NCI-H146 (cell line): Measurements from ENCODE around the gene MYRF.

Source experiments
- DNase-seq: peaks from one replicate; lab custom pipeline; 2025; lab: John Stamatoyannopoulos, UW

MYRF gene

GRCh38 chr11:61776561-61777075 is 24.2 kb downstream of the MYRF start:
- DNase-seq, result peak; percentile 33

GRCh38 chr11:61777234-61778090 is 25.0 kb downstream of the MYRF start:
- no peak for DNase-seq

- DNase-seq, result no peak
Measured at GRCh38 chr11:61778357-61778886, 26.0 kb downstream of the MYRF start.

GRCh38 chr11:61778920-61779650 is 26.6 kb downstream of the MYRF start:
- no peak for DNase-seq

- no peak for DNase-seq
Measured at GRCh38 chr11:61779666-61780525, 27.5 kb downstream of the MYRF start.

GRCh38 chr11:61780581-61781162 is 28.2 kb downstream of the MYRF start:
- no peak for DNase-seq

GRCh38 chr11:61781585-61781984 is 29.1 kb downstream of the MYRF start:
- no peak for DNase-seq

GRCh38 chr11:61782299-61782698 is 29.9 kb downstream of the MYRF start:
- DNase-seq, result no peak

- DNase-seq, result no peak
Measured at GRCh38 chr11:61782841-61783240, 30.4 kb downstream of the MYRF start.

- no peak for DNase-seq
Measured at GRCh38 chr11:61783717-61784505, 31.5 kb downstream of the MYRF start.

- DNase-seq, result no peak
Measured at GRCh38 chr11:61784506-61784805, 32.0 kb downstream of the MYRF start.

GRCh38 chr11:61785837-61786402 is 33.5 kb downstream of the MYRF start:
- no peak for DNase-seq

GRCh38 chr11:61787928-61788491 is 35.6 kb downstream of the MYRF start:
- DNase-seq, result peak; percentile 9

GRCh38 chr11:61791737-61792309 is 39.4 kb downstream of the MYRF start:
- DNase-seq, result peak; percentile 81

- DNase-seq, result peak; percentile 90
Measured at GRCh38 chr11:61792310-61793082, 40.1 kb downstream of the MYRF start, which contains the start of the genes FEN1 and TMEM258. Gene FEN1, plus strand, starts transcription at chr11:61792911. Its CDS starts 2,451 bp downstream, at chr11:61795362. Gene TMEM258, minus strand, starts transcription at chr11:61792599. Its CDS starts 41 bp downstream, at chr11:61792558.

GRCh38 chr11:61793083-61793828 is 40.8 kb downstream of the MYRF start:
- peak; percentile 34 for DNase-seq

- DNase-seq, result no peak
Measured at GRCh38 chr11:61793829-61794204, 41.4 kb downstream of the MYRF start.

- DNase-seq, result no peak
Measured at GRCh38 chr11:61794579-61794978, 42.1 kb downstream of the MYRF start.
